T-helper 17 cell (primary cell): ENCODE data around the gene THPO. TPM values are rescaled to one million over a fixed set of nuclear protein-coding genes. Genes with fewer than 3 reads are reported as not detected.

Experiments
- ATAC-seq: fragments of 150-1000 bp; cut with Tn5 transposase; 2 replicates; pipeline ENCODE4 v1.10.0; 2021; ENCODE audit warnings: mild to moderate bottlenecking, moderate library complexity
- DNase-seq, 3 donors: peaks; one replicate each; pipeline versions ENCODE4 v3.0.0 to v3.0.0-alpha.2; 2020 to 2021
- H3K9me3 ChIP-seq: one replicate; pipeline ENCODE4 v1.7.0; 2013; ENCODE audit warnings: low read length, mild to moderate bottlenecking; ENCODE audit not compliant: control insufficient read depth, poor library complexity, severe bottlenecking
- H3K27ac Mint-ChIP-seq: one replicate; pipeline ENCODE4 v1.8.0; 2022; ENCODE audit warnings: mild to moderate bottlenecking, moderate library complexity, mixed read lengths
- H3K27me3 Mint-ChIP-seq: one replicate; pipeline ENCODE4 v1.8.0; 2022; ENCODE audit warnings: mixed read lengths
- H3K36me3 Mint-ChIP-seq: one replicate; pipeline ENCODE4 v1.8.0; 2022; ENCODE audit warnings: low read depth, mixed read lengths
- H3K4me1 Mint-ChIP-seq: one replicate; pipeline ENCODE4 v1.8.0; 2022; ENCODE audit warnings: mild to moderate bottlenecking, mixed read lengths
- H3K4me3 Mint-ChIP-seq: one replicate; pipeline ENCODE4 v1.8.0; 2022; ENCODE audit warnings: mild to moderate bottlenecking, moderate library complexity, mixed read lengths
- total RNA-seq, 4 donors: library from RNA in 2 of 4; stranded (reverse) in 2 of 4; gene quantifications; one replicate each; pipeline ENCODE4 v1.2.3 and lab custom pipeline; 2022 to 2026

THPO gene
- total RNA-seq, 2 donors from 2014 or later, result not detected

GRCh38 chr3:184368586-184369183 is 9.3 kb downstream of the THPO start:
- peaks cover 3% of the 10 kb centered on the region for H3K36me3 Mint-ChIP-seq
- H3K9me3 ChIP-seq, result no peaks in the 10 kb centered on the region
- H3K27me3 Mint-ChIP-seq, result no peaks in the 10 kb centered on the region
- no peak overlapping the region for H3K4me3 Mint-ChIP-seq
- H3K4me1 Mint-ChIP-seq, result peaks cover 27% of the 10 kb centered on the region
- no peak for DNase-seq
- ATAC-seq, result no peak
- peak overlapping the region; percentile 67 for H3K27ac Mint-ChIP-seq

- H3K4me3 Mint-ChIP-seq, result no peak overlapping the region
- no peaks in the 10 kb centered on the region for H3K9me3 ChIP-seq
- ATAC-seq (no peak), DNase-seq (no peak)
- peaks cover 3% of the 10 kb centered on the region for H3K36me3 Mint-ChIP-seq
- H3K27ac Mint-ChIP-seq, result peak overlapping the region; percentile 24
- H3K27me3 Mint-ChIP-seq, result no peaks in the 10 kb centered on the region
- H3K4me1 Mint-ChIP-seq, result peaks cover 32% of the 10 kb centered on the region
Observed at GRCh38 chr3:184368116-184368515, 9.9 kb downstream of the THPO start.

- H3K9me3 ChIP-seq, result no peaks in the 10 kb centered on the region
- Mint-ChIP-seq H3K27ac (no peak overlapping the region), H3K36me3 (peaks cover 3% of the 10 kb centered on the region), H3K4me3 (no peak overlapping the region), H3K4me1 (peaks cover 36% of the 10 kb centered on the region), H3K27me3 (no peaks in the 10 kb centered on the region)
- no peak for DNase-seq
- ATAC-seq, result no peak
Observed at GRCh38 chr3:184366619-184367289, 11.3 kb downstream of the THPO start.

GRCh38 chr3:184362668-184363546 is 15.1 kb downstream of the THPO start:
- DNase-seq (peak; percentile 85 to 89 (median 85)), ATAC-seq (peak; percentile 85)
- H3K27ac Mint-ChIP-seq, result peak overlapping the region; percentile 93
- H3K4me3 Mint-ChIP-seq, result peak overlapping the region; percentile 99
- no peaks in the 10 kb centered on the region for H3K36me3 Mint-ChIP-seq
- peaks cover 36% of the 10 kb centered on the region for H3K4me1 Mint-ChIP-seq
- no peaks in the 10 kb centered on the region for H3K9me3 ChIP-seq
- no peaks in the 10 kb centered on the region for H3K27me3 Mint-ChIP-seq

GRCh38 chr3:184361932-184362667 is 15.9 kb downstream of the THPO start:
- DNase-seq, result peak in 1 of 3 donors; percentile 19
- H3K4me1 Mint-ChIP-seq, result peaks cover 36% of the 10 kb centered on the region
- H3K27ac Mint-ChIP-seq, result peak overlapping the region; percentile 93
- H3K4me3 Mint-ChIP-seq, result peak overlapping the region; percentile 99
- H3K9me3 ChIP-seq, result no peaks in the 10 kb centered on the region
- H3K36me3 Mint-ChIP-seq, result no peaks in the 10 kb centered on the region
- peak; percentile 8 for ATAC-seq
- no peaks in the 10 kb centered on the region for H3K27me3 Mint-ChIP-seq

- H3K9me3 ChIP-seq, result no peaks in the 10 kb centered on the region
- Mint-ChIP-seq H3K4me1 (peaks cover 33% of the 10 kb centered on the region), H3K27me3 (no peaks in the 10 kb centered on the region), H3K36me3 (no peaks in the 10 kb centered on the region), H3K27ac (peak within 1 kb of the TSS; percentile 93), H3K4me3 (peak within 1 kb of the TSS; percentile 99)
- peak in 2 of 3 donors; percentile 34 to 43 for DNase-seq
- peak; percentile 28 for ATAC-seq
Observed at GRCh38 chr3:184361532-184361931, 16.5 kb downstream of the THPO start, which contains the start of the genes CLCN2 and POLR2H. Gene CLCN2, minus strand, starts transcription at chr3:184361605. Its CDS starts 126 bp downstream, at chr3:184361479. Gene POLR2H, plus strand, starts transcription at chr3:184361710. Its CDS starts 1,783 bp downstream, at chr3:184363493.

GRCh38 chr3:184360929-184361531 is 17.0 kb downstream of the THPO start:
- H3K36me3 Mint-ChIP-seq, result no peaks in the 10 kb centered on the region
- H3K27me3 Mint-ChIP-seq, result no peaks in the 10 kb centered on the region
- H3K4me3 Mint-ChIP-seq, result peak overlapping the region; percentile 90
- DNase-seq (no peak), ATAC-seq (no peak)
- H3K27ac Mint-ChIP-seq, result no peak overlapping the region
- H3K4me1 Mint-ChIP-seq, result peaks cover 32% of the 10 kb centered on the region
- H3K9me3 ChIP-seq, result no peaks in the 10 kb centered on the region

- H3K4me3 Mint-ChIP-seq, result peak overlapping the region; percentile 90
- no peaks in the 10 kb centered on the region for H3K36me3 Mint-ChIP-seq
- peaks cover 30% of the 10 kb centered on the region for H3K4me1 Mint-ChIP-seq
- ATAC-seq, result no peak
- no peaks in the 10 kb centered on the region for H3K27me3 Mint-ChIP-seq
- no peak for DNase-seq
- no peaks in the 10 kb centered on the region for H3K9me3 ChIP-seq
- H3K27ac Mint-ChIP-seq, result no peak overlapping the region
Observed at GRCh38 chr3:184360070-184360928, 17.7 kb downstream of the THPO start.

GRCh38 chr3:184359610-184360009 is 18.4 kb downstream of the THPO start:
- Mint-ChIP-seq H3K4me1 (peaks cover 23% of the 10 kb centered on the region), H3K4me3 (peak overlapping the region; percentile 90), H3K27me3 (no peaks in the 10 kb centered on the region), H3K36me3 (no peaks in the 10 kb centered on the region), H3K27ac (no peak overlapping the region)
- no peak for ATAC-seq
- no peaks in the 10 kb centered on the region for H3K9me3 ChIP-seq
- no peak for DNase-seq

GRCh38 chr3:184358921-184359350 is 19.1 kb downstream of the THPO start:
- H3K27ac Mint-ChIP-seq, result no peak overlapping the region
- no peak overlapping the region for H3K4me3 Mint-ChIP-seq
- H3K27me3 Mint-ChIP-seq, result no peaks in the 10 kb centered on the region
- H3K9me3 ChIP-seq, result no peaks in the 10 kb centered on the region
- no peak for DNase-seq
- no peak for ATAC-seq
- no peaks in the 10 kb centered on the region for H3K36me3 Mint-ChIP-seq
- H3K4me1 Mint-ChIP-seq, result peaks cover 18% of the 10 kb centered on the region

GRCh38 chr3:184358124-184358767 is 19.8 kb downstream of the THPO start:
- H3K27ac Mint-ChIP-seq, result no peak overlapping the region

More at GRCh38 chr3:184358124-184358767, 19.8 kb downstream of the THPO start:
- ATAC-seq, result no peak
- peaks cover 13% of the 10 kb centered on the region for H3K4me1 Mint-ChIP-seq
- H3K9me3 ChIP-seq, result no peaks in the 10 kb centered on the region
- H3K4me3 Mint-ChIP-seq, result no peak overlapping the region
- H3K36me3 Mint-ChIP-seq, result no peaks in the 10 kb centered on the region
- no peak for DNase-seq
- H3K27me3 Mint-ChIP-seq, result no peaks in the 10 kb centered on the region
